Endothelial cell of umbilical vein (primary cell): ENCODE results near the gene SH3RF3.

Source experiments
- GATA2 ChIP-seq: IDR thresholded peaks from 2 replicates; pipeline ENCODE4 v1.7.0; 2011; ENCODE audit warnings: low read depth, mild to moderate bottlenecking, moderate library complexity, mixed read lengths, low read length; ENCODE audit not compliant: insufficient read length, insufficient read depth
- POLR2A ChIP-seq: IDR thresholded peaks from 2 replicates; pipeline ENCODE4 v1.6.1; 2012; ENCODE audit warnings: low read depth, mild to moderate bottlenecking, control low read depth, low read length
- POLR2AphosphoS5 ChIP-seq: IDR thresholded peaks from 2 replicates; pipeline ENCODE4 v1.6.1; 2012; ENCODE audit warnings: low read depth, mild to moderate bottlenecking, control low read depth, low read length, moderate library complexity; ENCODE audit not compliant: insufficient read depth

DNA sequence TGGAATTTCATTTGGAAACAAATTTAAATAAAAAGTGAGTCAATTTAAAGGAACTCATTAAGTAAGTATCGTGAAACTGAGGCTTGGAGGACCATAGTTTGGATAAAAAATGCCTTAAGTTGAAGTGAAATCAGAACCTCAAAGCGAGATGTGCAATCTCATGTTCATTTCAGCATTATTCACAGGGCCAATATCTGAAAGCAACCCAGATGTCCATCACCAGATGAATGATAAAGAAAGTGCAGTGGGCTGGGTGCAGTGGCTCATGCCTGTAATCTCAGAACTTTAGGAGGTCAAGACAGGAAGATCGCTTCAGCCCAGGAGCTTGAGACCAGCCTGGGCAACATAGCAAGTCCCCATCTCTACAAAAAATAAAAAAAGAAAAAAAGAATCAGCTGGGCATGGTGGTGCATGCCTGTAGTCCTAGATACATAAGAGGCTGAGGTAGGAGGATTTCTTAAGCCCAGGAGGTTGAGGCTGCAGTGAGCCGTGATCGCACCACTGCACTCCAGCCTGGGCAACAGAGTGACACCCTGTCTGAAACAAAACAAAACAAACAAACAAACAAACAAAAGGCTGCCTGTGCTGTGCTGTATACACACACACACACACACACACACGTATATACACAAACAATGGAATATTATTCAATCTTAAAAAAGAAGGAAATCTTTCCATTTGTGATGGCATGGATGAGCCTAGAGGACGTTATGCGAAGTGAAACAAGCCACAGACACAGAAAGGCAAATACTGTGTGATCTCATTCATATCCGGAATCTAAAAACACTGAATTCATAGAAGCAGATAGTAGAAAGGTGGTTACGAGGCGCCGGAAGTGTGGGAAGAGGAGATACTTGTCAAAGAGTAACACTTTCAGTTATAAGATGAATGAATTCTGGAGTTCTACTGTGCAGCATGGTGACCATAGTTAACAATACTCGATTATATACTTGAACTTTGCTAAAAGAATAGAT lies 14.5 kb downstream of the SH3RF3 start:
- no peak for TF ChIP-seq POLR2AphosphoS5
- TF ChIP-seq POLR2A = no peak
- no peak for TF ChIP-seq GATA2
